ENCODE measurements around the gene FSHB.

FSHB gene

DNA sequence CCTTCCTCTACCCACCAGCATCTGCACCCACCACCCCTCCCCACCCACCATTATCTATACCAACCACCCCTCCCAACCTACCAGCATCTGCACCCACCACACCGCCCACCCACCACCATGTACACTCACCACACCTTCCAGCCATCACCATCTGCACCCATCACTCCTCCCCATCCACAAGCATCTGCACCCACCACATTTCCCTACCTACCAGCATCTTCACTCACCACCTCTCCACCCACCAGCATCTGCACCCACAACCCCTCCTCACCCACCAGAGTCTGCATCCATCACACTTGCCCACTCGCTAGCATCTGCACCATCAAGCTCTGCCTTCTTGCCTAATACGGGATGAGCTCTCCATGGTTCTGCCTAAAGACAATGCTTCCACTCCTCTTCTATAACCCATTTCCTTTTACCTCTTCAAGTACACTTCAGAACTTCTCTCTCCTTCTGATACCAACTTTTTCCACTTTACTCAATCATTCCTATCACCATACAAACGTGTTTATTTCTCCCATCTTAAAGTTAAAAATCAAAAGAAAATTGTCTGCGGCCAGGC lies 2.4 kb upstream of the FSHB start:
- Histone ChIP-seq H3K9me3 (ENCODE audit: severe bottlenecking) (peaks cover 6% of the 10 kb centered on the region), H3K36me3 (no peaks in the 10 kb centered on the region), H3K27ac (no peak overlapping the region), H3K4me3 (ENCODE audit: low read depth, low read length) (no peak overlapping the region), H3K27me3 (ENCODE audit: insufficient read depth, low read depth, severe bottlenecking) (no peaks in the 10 kb centered on the region)
- TF ChIP-seq, protein P1, sequence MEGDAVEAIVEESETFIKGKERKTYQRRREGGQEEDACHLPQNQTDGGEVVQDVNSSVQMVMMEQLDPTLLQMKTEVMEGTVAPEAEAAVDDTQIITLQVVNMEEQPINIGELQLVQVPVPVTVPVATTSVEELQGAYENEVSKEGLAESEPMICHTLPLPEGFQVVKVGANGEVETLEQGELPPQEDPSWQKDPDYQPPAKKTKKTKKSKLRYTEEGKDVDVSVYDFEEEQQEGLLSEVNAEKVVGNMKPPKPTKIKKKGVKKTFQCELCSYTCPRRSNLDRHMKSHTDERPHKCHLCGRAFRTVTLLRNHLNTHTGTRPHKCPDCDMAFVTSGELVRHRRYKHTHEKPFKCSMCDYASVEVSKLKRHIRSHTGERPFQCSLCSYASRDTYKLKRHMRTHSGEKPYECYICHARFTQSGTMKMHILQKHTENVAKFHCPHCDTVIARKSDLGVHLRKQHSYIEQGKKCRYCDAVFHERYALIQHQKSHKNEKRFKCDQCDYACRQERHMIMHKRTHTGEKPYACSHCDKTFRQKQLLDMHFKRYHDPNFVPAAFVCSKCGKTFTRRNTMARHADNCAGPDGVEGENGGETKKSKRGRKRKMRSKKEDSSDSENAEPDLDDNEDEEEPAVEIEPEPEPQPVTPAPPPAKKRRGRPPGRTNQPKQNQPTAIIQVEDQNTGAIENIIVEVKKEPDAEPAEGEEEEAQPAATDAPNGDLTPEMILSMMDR (IDR thresholded peaks at IDR 0.05; ENCODE audit: low read depth, low read length), result no peak
- no peak for DNase-seq

DNA sequence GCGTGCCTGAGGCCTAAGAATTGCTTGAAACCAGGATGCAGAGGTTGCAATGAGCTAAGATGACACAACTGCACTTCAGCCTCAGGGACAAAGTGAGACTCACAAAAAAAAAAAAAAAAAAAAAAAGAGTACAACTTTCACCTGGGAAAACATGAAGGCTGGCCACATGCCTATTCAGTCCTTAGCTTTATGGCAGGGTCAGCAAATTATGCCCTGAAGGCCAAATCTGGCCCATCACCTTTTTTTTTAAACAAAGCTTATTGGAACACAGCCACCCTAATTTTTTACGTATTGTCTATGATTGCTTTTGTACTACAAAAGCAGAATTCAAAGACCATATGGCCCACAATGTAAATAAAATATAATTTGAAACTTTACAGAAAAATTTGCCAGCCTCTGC lies 8.2 kb downstream of the FSHB start:
- Histone ChIP-seq H3K4me3 (ENCODE audit: low read depth, low read length) (no peak overlapping the region), H3K36me3 (no peaks in the 10 kb centered on the region), H3K9me3 (ENCODE audit: severe bottlenecking) (no peaks in the 10 kb centered on the region), H3K27ac (no peak overlapping the region), H3K27me3 (ENCODE audit: insufficient read depth, low read depth, severe bottlenecking) (no peaks in the 10 kb centered on the region)
- TF ChIP-seq, protein P1 (IDR thresholded peaks at IDR 0.05; ENCODE audit: low read depth, low read length), result no peak
- no peak for DNase-seq

DNA sequence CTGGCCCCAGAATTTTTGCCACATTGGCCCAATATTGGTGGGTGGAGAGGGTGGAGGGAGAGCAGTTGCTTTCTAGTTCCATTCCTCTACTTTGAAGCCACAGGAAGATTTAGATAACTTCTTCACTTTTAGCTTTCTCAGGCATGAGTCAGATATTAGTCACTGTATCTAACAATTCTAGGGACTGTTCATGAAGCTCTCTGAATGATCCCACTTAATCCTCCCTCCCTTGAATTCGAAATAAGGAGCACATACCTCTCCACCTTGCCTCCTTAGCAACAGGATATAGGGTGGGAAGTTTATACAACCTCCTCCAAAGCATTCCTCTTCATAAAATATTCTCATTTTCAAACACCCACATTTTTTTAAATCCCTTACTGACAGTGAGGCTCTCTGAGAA lies 13.5 kb downstream of the FSHB start:
- H3K27ac ChIP-seq, result no peak overlapping the region
- no peaks in the 10 kb centered on the region for H3K36me3 ChIP-seq
- TF ChIP-seq, protein P1 (IDR thresholded peaks at IDR 0.05; ENCODE audit: low read depth, low read length), result no peak
- no peaks in the 10 kb centered on the region for H3K9me3 ChIP-seq (ENCODE audit: severe bottlenecking)
- H3K4me3 ChIP-seq (ENCODE audit: low read depth, low read length), result no peak overlapping the region
- no peaks in the 10 kb centered on the region for H3K27me3 ChIP-seq (ENCODE audit: insufficient read depth, low read depth, severe bottlenecking)
- DNase-seq, result no peak

DNA sequence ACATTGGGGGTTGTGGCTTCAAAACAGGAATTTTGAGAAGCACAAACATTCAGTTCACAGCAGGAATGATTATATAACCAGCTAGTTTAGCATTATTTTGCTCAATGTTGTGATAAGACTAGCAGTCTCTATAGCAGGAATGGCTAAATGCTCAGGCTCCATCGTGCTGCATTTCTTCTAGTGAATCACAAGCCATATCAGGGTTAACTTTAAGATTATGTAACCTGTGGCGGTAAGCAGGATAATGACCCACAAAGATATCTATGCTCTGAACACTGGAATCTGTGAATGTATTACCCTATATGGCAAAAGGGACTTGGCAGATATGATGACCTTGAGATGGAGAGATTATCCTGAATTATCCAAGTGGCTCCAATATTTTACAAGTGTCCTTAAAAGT lies 14.8 kb downstream of the FSHB start:
- TF ChIP-seq, protein P1 (IDR thresholded peaks at IDR 0.05; ENCODE audit: low read depth, low read length), result no peak
- Histone ChIP-seq H3K27me3 (ENCODE audit: insufficient read depth, low read depth, severe bottlenecking) (no peaks in the 10 kb centered on the region), H3K4me3 (ENCODE audit: low read depth, low read length) (no peak overlapping the region), H3K27ac (no peak overlapping the region), H3K36me3 (no peaks in the 10 kb centered on the region), H3K9me3 (ENCODE audit: severe bottlenecking) (no peaks in the 10 kb centered on the region)
- DNase-seq, result no peak

DNA sequence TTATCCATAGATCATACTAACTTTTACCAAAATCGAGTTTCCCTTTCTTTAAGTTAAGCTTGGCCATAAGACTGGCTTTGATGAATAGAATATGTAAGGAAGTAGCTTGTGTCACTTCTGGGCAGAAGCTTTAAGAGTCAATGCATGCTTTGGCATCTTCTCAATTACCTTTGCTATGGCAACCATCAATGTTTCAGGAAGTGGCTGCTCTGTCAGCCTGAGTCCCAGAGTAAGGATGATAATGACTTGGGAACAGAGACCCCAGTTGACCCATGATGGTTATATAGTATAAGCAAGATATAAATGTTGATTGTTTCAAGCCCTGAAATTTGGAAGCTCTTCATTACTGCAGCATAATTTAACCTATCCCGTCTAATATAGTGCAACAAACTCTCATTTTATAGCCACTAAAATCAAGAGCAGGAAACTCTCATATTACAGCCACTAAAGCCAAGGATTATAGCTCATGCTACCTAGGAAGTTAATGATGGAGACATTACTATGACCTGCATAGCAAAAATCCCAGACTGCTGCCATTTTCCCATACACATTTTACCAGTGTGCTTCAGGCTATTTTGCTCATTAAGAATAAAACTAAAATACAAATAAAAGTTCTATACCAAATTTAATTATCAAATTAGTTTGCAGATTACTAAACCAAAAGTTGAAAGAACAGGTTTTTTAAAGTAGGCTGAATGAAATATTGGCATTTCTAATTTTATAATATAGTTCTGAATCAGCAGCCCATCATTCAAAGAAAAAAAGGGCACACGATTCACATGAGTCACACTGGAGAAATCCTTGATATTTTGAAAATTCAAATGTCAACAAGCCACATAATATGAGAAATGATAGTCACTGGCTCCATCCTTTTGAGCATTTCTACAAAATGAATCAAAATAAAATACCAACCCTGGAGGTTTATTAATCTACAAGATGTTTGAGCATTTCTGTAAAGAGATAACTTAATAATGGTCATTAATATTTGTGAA lies 23.8 kb downstream of the FSHB start:
- Histone ChIP-seq H3K27ac (no peak overlapping the region), H3K4me3 (ENCODE audit: low read depth, low read length) (no peak overlapping the region), H3K9me3 (ENCODE audit: severe bottlenecking) (no peaks in the 10 kb centered on the region), H3K27me3 (ENCODE audit: insufficient read depth, low read depth, severe bottlenecking) (no peaks in the 10 kb centered on the region), H3K36me3 (no peaks in the 10 kb centered on the region)
- DNase-seq, result no peak
- TF ChIP-seq, protein P1 (IDR thresholded peaks at IDR 0.05; ENCODE audit: low read depth, low read length), result no peak

All from WERI-Rb-1 (cell line).